Keratinocyte (primary cell): Measurements from ENCODE around the gene AOPEP. TPM values are rescaled to one million over a fixed set of nuclear protein-coding genes. Genes with fewer than 3 reads are reported as not detected.
A peak's percentile ranks its signal among the peaks of the same experiment; 100 is the strongest.

Experiments used
- DNase-seq: peaks from one replicate; pipeline ENCODE4 v3.0.0-alpha.2; 2011; ENCODE audit warnings: low read depth, missing footprints, low spot score
- FAIRE-seq: peaks from 2 replicates; lab custom pipeline; 2011; peaks lifted over from hg19 to GRCh38; lab: Jason Lieb, UNC
- H2AFZ ChIP-seq: 2 replicates; pipeline ENCODE4 v1.6.0; 2012; ENCODE audit warnings: low read length, control low read depth, inconsistent platforms; ENCODE audit not compliant: control insufficient read depth
- H3K27ac ChIP-seq: 2 replicates; pipeline ENCODE4 v1.5.1; 2011; ENCODE audit warnings: low read length; ENCODE audit not compliant: control insufficient read depth, insufficient read depth
- H3K27me3 ChIP-seq: 3 replicates; pipeline ENCODE4 v1.6.0; 2011; ENCODE audit warnings: low read length; ENCODE audit not compliant: control insufficient read depth, insufficient read depth; ENCODE audit errors: extremely low read depth
- H3K36me3 ChIP-seq, 2 experiments: 2 replicates in 1 of 2; 3 replicates in 1 of 2; pipeline ENCODE4 v1.5.1; 2011; ENCODE audit warnings: low read length in 2 of 2, mild to moderate bottlenecking in 1 of 2; ENCODE audit not compliant: control insufficient read depth in 2 of 2, insufficient read depth in 2 of 2; ENCODE audit errors: extremely low read depth in 1 of 2
- H3K4me1 ChIP-seq: 3 replicates; pipeline ENCODE4 v1.5.1; 2011; ENCODE audit warnings: low read length; ENCODE audit not compliant: control insufficient read depth, insufficient read depth; ENCODE audit errors: extremely low read depth
- H3K4me2 ChIP-seq: 3 replicates; pipeline ENCODE4 v1.6.0; 2011; ENCODE audit warnings: low read depth, low read length; ENCODE audit not compliant: control insufficient read depth, insufficient read depth; ENCODE audit errors: extremely low read depth
- H3K4me3 ChIP-seq, 3 experiments: fragments of 200-600 bp in 1 of 3; sonication (generic) in 1 of 3; 2 replicates in 2 of 3; 3 replicates in 1 of 3; pipeline ENCODE4 v1.5.1; 2011 to 2016; ENCODE audit warnings: low read length in 3 of 3, mild to moderate bottlenecking in 3 of 3, control low read depth in 2 of 3, inconsistent platforms in 1 of 3, low read depth in 1 of 3, mixed read lengths in 1 of 3, mixed run types in 1 of 3, moderate library complexity in 1 of 3; ENCODE audit not compliant: control insufficient read depth in 2 of 3, insufficient read depth in 2 of 3; ENCODE audit errors: extremely low read depth in 1 of 3
- H3K79me2 ChIP-seq: 2 replicates; pipeline ENCODE4 v1.6.0; 2012; ENCODE audit warnings: low read length; ENCODE audit not compliant: control insufficient read depth, insufficient read depth
- H3K9ac ChIP-seq: 3 replicates; pipeline ENCODE4 v1.6.0; 2011; ENCODE audit warnings: low read length; ENCODE audit not compliant: control insufficient read depth, insufficient read depth; ENCODE audit errors: extremely low read depth
- H3K9me1 ChIP-seq: 3 replicates; pipeline ENCODE4 v1.6.0; 2011; ENCODE audit warnings: low read length; ENCODE audit not compliant: control insufficient read depth, insufficient read depth; ENCODE audit errors: extremely low read depth
- H3K9me3 ChIP-seq: 2 replicates; pipeline ENCODE4 v1.5.1; 2012; ENCODE audit warnings: low read depth, low read length; ENCODE audit not compliant: control insufficient read depth
- H4K20me1 ChIP-seq: 3 replicates; pipeline ENCODE4 v1.6.0; 2011; ENCODE audit warnings: low read length; ENCODE audit not compliant: control insufficient read depth, insufficient read depth; ENCODE audit errors: extremely low read depth
- CTCF ChIP-seq, 3 experiments: IDR thresholded peaks in 1 of 3; conservative IDR thresholded peaks in 1 of 3; optimal IDR thresholded peaks in 1 of 3; 2 replicates in 2 of 3; 3 replicates in 1 of 3; pipeline versions ENCODE3 to v1.5.1; 2011; ENCODE audit warnings: low read length in 3 of 3, mild to moderate bottlenecking in 3 of 3, moderate library complexity in 2 of 3, control low read depth in 1 of 3, inconsistent platforms in 1 of 3; ENCODE audit not compliant: insufficient read depth in 2 of 3; ENCODE audit errors: extremely low read depth in 1 of 3
- EZH2 ChIP-seq: IDR thresholded peaks from one replicate; pipeline ENCODE4 v1.6.1; 2012; ENCODE audit warnings: inconsistent platforms, mild to moderate bottlenecking, low read length, moderate library complexity
- dilution Hi-C: fragments of 300-500 bp; cut with MboI; formaldehyde crosslinking; loops from one replicate; pipeline ENCODE4 v1.7.0; 2020; ENCODE audit warnings: low sequenced_read_pairs; ENCODE audit not compliant: extremely low pct_ligation_motif_present
- polyA plus RNA-seq, 5 experiments: library from polyadenylated mRNA; depleted of rRNA in 3 of 5; stranded (reverse) in 3 of 5; stranded (forward) in 1 of 5; unstranded in 1 of 5; fragments of >200 nt; gene quantifications; 1 replicate in 1 of 5; 2 replicates in 3 of 5; 3 replicates in 1 of 5; pipeline versions ENCODE4 v1.2.1 to v1.2.3, GENCODE V29; 2011 to 2012; ENCODE audit warnings: missing spikeins in 2 of 5, low read depth in 1 of 5, low replicate concordance in 1 of 5

AOPEP gene
- polyA plus RNA-seq, 1 donor (not counting 4 experiments of a cell fraction or from before 2014, with no cell fraction given) = 27.0 TPM

- Histone ChIP-seq H2AFZ (peak overlapping the region; percentile 24), H3K9ac (peak overlapping the region; percentile 22), H3K27me3 (no peaks in the 10 kb centered on the region), H3K9me1 (no peaks in the 10 kb centered on the region), H3K36me3 (peaks cover 2 to 9% of the 10 kb centered on the region in 2 experiments), H3K79me2 (no peaks in the 10 kb centered on the region), H3K27ac (peak overlapping the region; percentile 85), H4K20me1 (no peaks in the 10 kb centered on the region), H3K9me3 (no peaks in the 10 kb centered on the region), H3K4me2 (peak overlapping the region; percentile 82), H3K4me1 (peaks cover 56% of the 10 kb centered on the region), H3K4me3 (peak overlapping the region in 2 of 3 experiments; percentile 27 to 52)
- no peak for FAIRE-seq
- TF ChIP-seq CTCF (optimal IDR thresholded peaks at IDR 0.05 in 1 of 3, IDR thresholded peaks at IDR 0.05 in 1 of 3, conservative IDR thresholded peaks at IDR 0.05 in 1 of 3; ENCODE audit: extremely low read depth in 1 of 3, insufficient read depth in 2 of 3, low read length in 3 of 3) (no peak), EZH2 (no peak)
- dilution Hi-C loops = no loop called here
- no peak for DNase-seq
Observed at GRCh38 chr9:94799578-94800264, 73.2 kb downstream of the AOPEP start.

GRCh38 chr9:94800424-94801117, 74.1 kb downstream of the AOPEP start:
- peak overlapping the region; percentile 85 for H3K27ac ChIP-seq
- no peak for TF ChIP-seq CTCF (optimal IDR thresholded peaks at IDR 0.05 in 1 of 3, IDR thresholded peaks at IDR 0.05 in 1 of 3, conservative IDR thresholded peaks at IDR 0.05 in 1 of 3; ENCODE audit: extremely low read depth in 1 of 3, insufficient read depth in 2 of 3, low read length in 3 of 3)
- TF ChIP-seq EZH2 = no peak
- no peaks in the 10 kb centered on the region for H3K9me1 ChIP-seq
- H3K27me3 ChIP-seq = no peaks in the 10 kb centered on the region
- H3K4me2 ChIP-seq = peak overlapping the region; percentile 82
- H3K4me1 ChIP-seq = peaks cover 64% of the 10 kb centered on the region
- dilution Hi-C loops = no loop called here
- no peaks in the 10 kb centered on the region for H4K20me1 ChIP-seq
- peak overlapping the region in 1 of 3 experiments; percentile 52 for H3K4me3 ChIP-seq
- H3K79me2 ChIP-seq = no peaks in the 10 kb centered on the region
- FAIRE-seq (no peak), DNase-seq (no peak)
- no peaks in the 10 kb centered on the region for H3K9me3 ChIP-seq
- peak overlapping the region; percentile 7 for H2AFZ ChIP-seq
- H3K36me3 ChIP-seq = peaks cover 2 to 9% of the 10 kb centered on the region in 2 experiments
- peak overlapping the region; percentile 39 for H3K9ac ChIP-seq
